Activated CD8-positive, alpha-beta memory T cell treated with anti-CD3 and anti-CD28 coated beads for 1 hour (primary cell): ENCODE measurements around the gene ZNF521.
"Not testable (repeated sequence)": the region's sequence is repeated elsewhere in the genome, so short reads cannot be mapped to it uniquely, and the experiment has no call there.

Experiments used
- DNase-seq, 2 donors: peaks; one replicate each; pipeline ENCODE4 v3.0.0-alpha.2; 2020; ENCODE audit warnings: low read depth in 1 of 2; ENCODE audit errors: extremely low read depth in 1 of 2

ZNF521 gene

DNA sequence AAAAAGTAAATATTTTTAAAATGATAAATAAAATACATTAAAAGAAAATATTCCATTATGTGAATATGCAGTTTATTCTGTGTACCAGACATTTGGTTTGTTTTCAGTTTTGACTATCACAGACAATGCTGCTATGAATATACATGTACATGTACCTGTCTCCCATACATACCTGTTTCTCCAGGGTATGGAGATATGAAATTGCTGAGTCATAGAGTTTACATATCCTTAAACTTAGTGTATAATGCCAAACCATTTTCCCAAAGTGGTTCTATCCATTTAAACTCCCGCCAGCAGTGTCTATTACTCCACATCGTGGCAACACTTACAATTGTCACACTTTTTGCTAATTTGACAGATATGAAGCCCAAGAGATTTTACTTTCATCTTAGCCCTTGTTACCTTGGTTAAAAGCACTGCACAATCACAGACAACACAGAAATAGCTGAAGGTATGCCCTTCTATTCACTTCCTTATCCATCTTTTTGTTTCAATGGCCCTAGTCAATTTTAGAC, 56.3 kb downstream of the ZNF521 start:
- DNase-seq, result no peak

DNA sequence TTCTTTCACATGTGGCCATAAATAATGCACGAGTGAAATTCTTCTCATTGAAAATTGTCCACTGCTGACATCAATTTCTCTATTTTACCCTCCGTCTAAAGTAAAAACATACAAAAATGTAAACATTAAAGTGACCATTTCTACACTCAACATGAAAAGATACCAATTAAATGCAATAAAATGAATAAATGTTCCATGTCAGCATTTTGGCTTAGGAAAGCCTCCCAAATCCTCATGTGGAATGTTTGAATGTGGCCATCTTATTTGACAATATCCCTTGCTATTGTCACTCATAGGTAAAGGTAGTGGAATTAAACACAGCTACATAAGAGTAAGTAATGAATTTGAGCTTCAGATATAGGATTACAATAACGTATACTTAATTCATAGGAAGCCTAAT, 60.8 kb downstream of the ZNF521 start:
- DNase-seq, result no peak

DNA sequence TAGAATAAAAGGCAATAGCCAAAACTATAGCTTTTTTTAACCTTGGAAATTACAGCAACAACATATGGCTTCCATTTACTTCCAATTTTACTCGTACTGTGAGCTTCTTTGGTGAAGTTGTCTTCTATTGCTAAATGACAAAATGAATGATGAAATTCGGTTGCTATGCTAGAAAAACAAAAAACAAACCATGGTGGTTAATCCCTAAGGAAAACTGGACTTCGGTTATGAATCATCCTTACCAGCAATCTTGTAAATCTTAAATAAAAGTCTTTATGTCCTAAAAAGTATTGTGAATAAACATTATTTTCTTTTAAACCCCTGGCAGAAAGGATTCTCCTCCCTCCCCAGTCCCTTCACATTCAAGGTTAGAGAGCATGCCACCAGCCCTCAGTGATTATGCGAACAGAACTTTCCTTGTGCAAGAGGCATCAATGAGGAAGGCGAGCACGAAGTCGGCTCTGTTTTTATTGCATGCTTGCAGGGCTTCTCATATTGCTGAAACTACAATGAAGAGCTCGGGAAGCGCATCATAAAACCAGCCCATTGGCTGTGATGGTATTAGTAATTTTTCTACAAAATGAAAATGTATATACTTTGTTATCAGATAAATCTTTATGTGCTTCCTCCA, 62.9 kb downstream of the ZNF521 start:
- no peak for DNase-seq

DNA sequence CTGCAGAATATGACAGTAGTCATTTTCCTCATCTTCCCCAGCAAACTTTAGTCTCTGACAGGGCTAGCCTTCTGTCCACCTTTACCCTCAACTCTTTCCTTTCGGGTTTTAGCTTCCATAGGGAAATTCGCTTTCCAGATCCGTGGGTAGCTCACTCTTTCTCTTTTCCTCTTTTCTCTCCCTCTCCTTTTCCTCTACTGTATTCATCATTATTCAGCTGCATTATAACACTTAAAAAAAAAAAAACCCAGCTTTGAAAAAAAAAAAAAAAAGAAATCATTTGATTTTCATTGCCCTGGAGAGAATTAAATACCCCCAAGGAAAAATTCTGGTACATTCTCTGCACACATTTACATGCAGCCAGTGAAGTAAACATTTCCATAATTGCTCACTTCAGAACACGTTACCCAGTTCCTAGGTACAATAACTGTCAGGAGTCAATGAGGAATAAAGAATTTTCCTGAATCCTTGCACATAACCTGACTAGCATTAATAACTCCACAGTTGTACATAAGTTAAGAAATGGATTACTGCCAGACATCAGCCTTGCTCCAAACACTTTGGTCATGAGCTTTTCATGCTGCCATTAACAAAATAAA, 63.5 kb downstream of the ZNF521 start:
- DNase-seq, result no peak

DNA sequence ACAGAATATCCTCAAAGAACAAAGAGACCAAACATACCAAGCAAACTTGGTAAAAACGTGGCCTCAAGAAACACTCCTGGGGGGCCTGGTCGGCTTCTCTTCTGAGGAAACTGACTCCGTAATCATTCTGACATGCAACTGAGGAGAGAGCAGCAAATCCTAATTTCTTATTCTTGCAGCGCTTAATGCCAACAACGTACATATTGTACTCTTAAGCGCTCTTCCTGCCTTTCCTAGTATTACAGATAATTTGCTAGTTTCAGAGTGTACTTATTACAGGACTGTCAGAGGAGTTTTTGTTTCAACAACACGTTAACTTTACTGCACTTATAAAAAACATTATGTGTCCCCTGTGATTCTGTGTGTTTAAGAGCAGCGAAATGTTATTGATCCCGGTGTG, 64.9 kb downstream of the ZNF521 start:
- DNase-seq, result no peak

DNA sequence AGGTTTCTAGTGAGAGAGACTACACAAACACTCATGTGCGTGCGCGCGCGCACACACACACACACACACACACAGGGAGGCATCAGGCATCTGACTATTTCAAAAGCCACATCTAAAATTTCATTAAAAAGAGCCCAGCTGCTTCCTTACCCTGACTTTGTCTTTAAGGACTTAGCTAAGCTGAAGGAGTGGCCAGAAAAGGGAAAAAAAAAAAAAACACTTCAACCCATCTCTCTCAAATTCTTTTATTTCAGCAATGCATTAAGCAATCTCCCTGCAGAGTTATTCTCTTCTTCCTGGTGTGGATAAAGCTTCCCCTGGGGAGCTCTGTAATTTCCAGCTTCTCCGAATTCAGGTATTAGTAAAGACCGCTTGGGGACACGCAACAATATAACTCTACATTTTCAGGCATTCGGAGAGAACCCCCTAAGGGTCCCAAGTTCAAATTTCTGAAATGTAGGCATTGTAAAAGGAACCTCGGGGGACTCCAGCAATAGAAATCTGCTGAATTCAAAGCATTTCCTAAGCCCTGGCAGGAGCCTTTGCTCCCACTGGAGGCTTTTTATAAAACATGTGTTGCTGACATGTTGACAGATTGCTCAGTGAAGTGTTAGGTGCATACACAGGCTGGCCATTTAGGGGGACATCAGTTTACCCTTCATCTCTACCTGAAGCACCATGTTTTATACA, 67.0 kb downstream of the ZNF521 start:
- no peak for DNase-seq

DNA sequence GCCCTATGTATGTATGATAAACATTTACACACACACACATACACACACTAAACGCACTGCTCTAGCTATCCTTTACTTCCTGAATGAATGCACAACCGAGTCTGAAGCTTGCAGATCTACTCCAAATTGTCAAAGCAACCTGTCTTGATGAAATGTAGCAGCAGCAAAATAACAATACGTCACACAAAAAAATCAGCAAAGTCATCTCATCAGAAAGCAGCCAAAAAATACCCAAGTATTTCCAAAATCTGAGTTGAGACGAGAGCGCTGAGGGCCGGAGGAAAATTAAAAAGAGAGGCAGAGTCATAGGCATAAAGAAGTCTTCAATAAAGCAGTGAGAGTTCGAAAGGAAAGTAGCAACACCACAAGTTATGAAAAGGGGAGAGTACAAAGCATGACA, 67.7 kb downstream of the ZNF521 start:
- no peak for DNase-seq

DNA sequence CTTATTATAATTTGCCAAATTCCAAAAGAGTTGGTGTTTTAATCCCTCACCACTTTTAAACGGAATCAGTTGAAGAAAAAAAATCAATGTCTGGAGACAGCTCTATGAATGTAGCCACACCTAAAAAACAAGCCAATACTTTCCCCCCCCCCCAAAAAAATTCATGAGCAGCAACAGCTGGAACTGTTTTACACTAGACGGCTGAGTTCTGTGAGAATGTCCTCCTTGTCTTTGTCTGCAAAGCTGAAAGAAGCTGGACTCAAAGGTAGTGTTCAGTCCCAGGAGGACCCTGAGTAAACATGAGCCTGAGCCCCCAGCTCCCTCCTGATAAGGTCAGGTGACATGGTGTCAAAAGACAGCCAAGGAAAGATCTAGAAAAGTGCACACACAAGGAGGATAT, 68.2 kb downstream of the ZNF521 start:
- no peak for DNase-seq

DNA sequence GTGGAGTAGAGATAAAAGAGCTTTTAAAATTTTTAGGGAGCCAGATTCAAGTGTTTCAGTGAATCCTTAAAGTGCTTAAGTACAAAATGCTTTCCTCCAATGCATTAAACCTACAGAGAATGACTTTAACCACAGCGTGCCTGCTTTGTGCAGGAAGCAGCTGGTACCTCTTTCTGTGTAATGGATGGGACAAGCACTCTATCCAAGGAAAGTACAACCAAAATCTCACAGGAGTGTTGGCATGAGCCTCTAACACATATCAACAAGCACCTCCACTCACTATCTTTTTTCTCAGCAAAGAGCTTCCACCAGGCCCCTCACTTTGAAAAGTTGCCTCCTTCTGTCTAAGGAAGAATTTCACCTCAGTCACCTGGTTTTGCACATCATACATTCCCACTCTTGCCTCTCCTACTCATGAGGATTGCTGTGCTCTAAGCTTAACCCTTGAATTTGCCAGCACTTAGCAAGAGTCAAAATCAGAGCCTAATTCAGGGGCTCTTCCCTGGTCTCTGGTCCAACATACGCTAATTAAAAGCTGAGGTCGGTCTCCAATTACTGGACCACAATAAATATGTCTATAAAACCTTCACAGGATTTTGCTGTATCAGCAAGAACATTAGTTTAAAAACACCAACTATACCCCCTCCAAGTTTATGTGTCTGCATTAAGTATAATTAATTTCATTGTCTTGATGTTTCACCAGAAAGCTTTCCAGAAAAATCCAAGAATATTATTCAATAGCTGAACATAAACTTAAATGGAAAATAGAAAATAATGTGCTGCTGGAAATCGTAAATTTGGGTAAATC, 68.9 kb downstream of the ZNF521 start:
- no peak for DNase-seq

DNA sequence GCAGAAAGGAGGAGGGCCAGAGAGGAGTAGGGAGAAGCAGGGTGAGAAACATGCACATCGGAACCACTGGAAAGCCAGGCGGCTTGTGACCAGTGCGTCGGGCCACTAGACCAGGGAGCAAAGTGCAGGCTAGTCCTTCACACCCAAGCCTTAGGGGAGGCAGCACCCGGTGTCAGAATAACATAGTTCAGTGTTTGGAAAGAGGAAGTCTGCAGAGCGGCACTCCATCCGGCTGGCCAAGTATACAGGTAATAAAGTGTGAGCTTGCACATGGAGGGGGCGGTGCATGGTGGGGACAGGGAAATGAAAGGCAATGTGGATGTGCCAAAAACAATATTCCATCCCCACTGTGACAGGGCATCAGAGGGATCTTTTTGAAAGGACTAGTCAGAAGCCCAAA, 69.7 kb downstream of the ZNF521 start:
- DNase-seq, result no peak

DNA sequence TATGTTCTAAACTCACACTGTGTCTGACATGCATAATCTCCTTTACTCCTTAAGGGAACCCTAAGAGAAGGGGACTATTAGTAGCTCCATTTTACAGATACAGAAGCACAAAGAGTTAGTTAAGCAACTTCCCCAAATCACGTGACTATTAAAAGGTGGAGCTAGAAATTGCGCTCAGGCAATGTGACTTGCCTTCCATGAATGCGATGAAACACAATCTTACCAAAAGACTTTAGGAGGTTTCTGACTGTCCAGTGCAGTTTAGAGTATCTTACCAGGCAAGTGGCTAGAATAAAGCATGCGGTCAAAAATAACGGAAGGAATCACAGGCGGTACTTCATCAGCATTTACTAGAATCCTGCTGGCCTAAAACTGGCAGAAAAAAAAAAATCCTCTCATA, 70.4 kb downstream of the ZNF521 start:
- DNase-seq, result no peak

DNA sequence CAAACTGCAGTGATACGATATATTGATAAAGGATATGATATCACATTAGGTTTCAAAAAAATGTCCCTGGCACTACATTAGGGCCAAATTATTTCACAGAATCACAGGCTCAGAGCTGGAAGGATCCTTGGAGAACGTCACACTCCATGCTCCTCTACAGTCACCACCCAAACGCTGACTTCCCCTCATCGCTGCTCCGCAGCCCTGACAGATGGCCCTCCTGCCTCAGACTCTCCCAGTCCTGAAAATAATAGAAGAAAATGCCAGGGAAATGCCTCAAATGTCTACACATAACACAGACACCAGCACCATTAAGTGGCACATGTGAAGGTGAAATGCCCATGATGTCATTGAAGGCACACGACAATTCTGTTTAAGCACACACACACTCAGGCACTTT, 72.0 kb downstream of the ZNF521 start:
- no peak for DNase-seq

DNA sequence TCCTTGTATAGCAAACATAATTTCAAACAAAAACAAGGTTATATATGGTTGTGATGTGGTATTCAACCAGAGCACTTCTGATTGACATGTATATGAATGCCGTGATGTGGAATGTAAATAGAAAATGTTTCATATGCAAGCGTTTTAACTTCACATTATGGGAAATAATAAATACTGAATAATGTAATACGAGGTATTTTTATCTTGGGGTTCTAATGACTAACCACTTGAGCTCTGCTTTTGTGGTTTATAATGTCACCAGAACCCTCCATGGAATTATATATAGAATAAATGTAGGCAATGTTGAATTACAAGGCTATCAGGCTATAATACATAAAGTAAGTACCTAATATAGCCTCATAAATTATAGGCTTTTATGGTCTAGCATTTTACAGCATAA, 72.4 kb downstream of the ZNF521 start:
- DNase-seq, result no peak

DNA sequence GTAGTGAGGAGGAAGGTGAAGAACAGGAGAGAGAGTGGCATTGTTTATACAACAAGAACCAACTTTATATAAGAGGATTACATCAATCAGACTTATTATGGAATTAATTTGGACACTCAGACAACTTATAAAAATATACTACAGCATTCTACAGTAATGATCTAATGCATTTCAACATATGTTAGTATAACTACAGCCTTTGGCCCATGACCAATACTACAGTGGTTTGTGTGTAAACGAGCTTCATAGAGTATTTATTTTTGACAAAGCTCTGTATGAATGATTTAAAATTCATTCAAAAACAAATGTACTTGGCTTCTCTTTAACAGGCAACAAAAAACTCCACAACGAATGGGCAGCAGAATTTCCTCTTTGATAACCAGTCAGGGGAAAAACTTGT, 72.8 kb downstream of the ZNF521 start:
- no peak for DNase-seq

DNA sequence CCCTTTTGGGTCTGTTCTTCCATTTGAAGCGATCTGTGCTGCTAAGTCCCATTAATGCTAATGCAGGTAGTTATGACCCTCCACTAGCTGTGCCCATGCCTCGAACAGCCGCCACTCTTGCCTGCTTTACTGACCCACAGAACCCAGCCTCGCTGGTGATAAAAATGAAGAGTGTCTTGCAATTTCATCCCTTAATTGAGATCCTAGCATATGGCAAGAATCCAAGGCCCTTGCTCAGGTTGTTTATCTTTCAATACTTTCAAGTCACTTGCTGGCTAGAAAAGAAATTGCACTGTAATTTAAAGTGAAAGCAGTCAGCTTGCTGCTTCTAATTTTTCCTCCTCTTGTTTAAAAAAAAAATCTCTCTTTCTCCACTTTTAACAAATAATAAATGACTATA, 73.6 kb downstream of the ZNF521 start:
- DNase-seq, result no peak

DNA sequence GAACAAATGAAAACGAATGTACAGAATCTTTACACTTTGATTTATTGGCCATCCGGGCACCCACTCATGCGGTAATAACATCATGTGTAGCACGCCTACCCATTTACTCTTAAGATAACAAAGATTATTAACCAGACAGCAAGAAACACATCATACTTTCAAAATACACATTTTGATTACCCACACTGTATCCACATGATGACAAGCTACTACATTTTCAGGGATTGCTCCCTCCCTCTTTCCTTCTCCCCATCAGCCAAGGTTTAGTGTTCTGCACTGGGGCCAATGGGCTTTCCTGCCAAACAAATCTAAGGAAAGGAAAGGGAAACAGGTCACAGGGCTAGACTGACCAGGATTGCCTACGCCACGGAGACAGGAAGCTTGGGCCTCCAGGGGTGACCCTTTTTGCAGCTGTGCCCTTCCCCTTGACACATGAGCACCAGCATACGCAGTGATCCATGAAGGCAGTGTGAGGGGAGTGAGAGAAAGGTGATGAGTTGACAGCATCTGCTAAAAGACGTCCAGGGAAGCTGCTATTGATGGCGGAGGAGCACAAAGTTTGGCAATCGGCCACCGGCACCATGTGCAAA, 76.5 kb downstream of the ZNF521 start:
- DNase-seq, result no peak

DNA sequence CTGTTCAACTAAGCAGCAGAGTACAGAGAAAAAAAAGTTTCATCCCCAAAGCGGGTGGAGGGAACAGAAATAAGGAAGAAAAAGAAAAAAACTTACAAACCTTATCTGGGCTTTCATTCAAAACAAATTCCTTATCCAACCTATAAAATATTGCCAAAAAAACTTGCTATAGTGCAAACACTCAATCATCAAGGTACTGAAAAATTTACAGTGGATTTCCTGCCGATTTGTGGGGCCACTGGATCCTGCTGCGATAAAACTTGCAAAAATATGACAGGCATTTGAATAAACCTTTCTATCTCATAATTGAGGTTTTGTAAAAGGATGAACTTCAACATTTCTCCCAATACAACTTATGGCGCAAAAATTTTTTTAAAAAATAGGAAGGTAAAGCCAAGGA, 77.0 kb downstream of the ZNF521 start:
- no peak for DNase-seq

DNA sequence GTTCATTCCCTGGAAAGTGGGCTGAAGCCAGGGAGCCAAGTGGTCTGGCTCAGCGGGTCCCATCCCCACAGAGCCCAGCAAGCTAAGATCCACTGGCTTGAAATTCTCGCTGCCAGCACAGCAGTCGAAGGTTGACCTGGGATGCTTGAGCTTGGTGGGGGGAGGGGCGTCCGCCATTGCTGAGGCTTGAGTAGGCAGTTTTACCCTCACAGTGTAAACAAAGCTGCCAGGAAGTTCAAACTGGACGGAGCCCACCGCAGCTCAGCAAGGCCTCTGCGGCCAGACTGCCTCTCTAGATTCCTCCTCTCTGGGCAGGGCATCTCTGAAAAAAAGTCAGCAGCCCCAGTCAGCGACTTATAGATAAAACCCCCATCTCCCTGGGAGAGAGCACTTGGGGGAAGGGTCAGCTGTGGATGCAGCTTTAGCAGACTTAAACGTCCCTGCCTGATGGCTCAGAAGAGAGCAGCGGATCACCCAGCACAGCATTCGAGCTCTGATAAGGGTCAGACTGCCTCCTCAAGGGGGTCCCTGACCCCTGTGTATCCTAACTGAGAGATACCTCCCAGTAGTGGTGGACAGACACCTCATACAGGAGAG, 84.9 kb downstream of the ZNF521 start:
- DNase-seq, result not testable (repeated sequence)

DNA sequence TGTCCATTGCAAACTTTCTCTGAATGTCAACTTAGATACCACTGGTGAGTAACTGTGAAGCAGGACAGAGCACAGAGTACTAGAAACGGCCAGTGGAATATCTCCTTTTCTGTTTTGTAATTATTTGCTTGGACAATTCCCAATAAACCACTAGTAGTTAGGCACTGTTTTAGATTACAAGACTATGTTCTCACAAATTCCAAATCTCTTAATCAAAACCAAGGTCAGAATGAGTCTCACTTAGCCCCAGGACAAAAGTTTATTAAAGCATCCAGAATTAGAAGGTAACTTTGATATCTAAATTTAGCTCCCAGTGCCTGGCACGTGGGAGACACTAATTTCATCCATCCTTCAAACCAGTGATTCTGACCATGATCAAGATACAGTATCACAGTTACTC, 89.0 kb downstream of the ZNF521 start:
- DNase-seq, result no peak

DNA sequence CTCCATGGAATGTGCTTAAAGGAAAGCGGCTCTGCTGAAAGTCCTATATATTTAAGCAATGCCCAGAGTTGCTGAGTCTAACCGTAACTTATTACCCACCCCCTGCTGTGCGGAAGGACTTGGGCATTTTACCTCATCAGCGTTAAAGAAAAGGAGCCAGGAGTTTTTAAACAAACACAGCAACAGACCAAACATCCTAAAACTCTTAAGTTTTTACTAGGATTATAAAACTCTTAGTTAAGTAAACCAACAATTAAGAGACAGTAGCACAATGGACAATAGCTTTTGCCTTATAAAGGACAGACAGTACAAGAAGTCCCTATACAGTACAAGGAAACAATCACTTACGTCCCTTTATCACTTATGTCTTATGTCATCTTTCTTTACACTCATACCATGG, 90.2 kb downstream of the ZNF521 start:
- DNase-seq, result no peak

DNA sequence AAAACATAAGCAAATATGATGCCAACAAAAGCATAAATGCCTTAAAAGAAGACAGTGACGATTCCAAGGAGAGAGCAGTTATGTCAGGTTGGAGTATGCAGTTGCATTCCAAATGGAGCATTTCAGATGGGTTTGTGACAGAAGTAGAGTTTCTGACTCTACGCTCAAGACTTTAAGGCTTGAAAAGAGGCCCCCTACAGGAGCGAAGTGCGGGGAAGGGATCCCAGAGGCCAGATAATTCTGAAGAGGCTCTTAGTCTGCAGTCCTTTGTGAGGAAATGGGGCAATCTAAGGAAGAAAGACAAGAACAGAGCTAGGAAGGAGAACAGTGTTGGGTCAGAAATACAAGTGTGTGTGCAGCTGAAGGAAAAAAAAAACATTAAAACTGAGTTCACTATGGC, 95.5 kb downstream of the ZNF521 start:
- DNase-seq, result no peak
